Left lung (tissue), 10 donors: ENCODE measurements around the gene ARMH3. TPM values are rescaled to one million over a fixed set of nuclear protein-coding genes. Genes with fewer than 3 reads are reported as not detected.
A peak's percentile ranks its signal among the peaks of the same experiment; 100 is the strongest.

Experiments
- ATAC-seq: fragments of 200-7000 bp; cut with Tn5 transposase; one replicate; pipeline ENCODE4 v1.9.1; 2020; ENCODE audit warnings: moderate library complexity
- DNase-seq, 4 donors: peaks; one replicate each; pipeline ENCODE4 v3.0.0-alpha.2; 2013 to 2020
- H3K27ac ChIP-seq, 2 donors: fragments of 200-600 bp; sonication (generic) in 1 of 2; one replicate each; pipeline versions ENCODE4 v1.5.0 to v1.8.0; 2020 to 2021
- H3K27me3 ChIP-seq, 2 donors: fragments of 200-600 bp; sonication (generic) in 1 of 2; one replicate each; pipeline versions ENCODE4 v1.5.0 to v1.8.0; 2020 to 2021
- H3K36me3 ChIP-seq, 2 donors: fragments of 200-600 bp; sonication (generic) in 1 of 2; one replicate each; pipeline versions ENCODE4 v1.5.0 to v1.8.0; 2020 to 2021
- H3K4me1 ChIP-seq, 2 donors: fragments of 200-600 bp; one replicate each; pipeline ENCODE4 v1.8.0; 2021
- H3K4me3 ChIP-seq, 2 donors: fragments of 200-600 bp; sonication (generic) in 1 of 2; one replicate each; pipeline versions ENCODE4 v1.5.0 to v1.8.0; 2020 to 2021; ENCODE audit warnings: mild to moderate bottlenecking in 1 of 2
- H3K9me3 ChIP-seq, 2 donors: fragments of 200-600 bp; sonication (generic) in 1 of 2; one replicate each; pipeline versions ENCODE4 v1.5.0 to v1.8.0; 2020 to 2021
- CTCF ChIP-seq, 2 donors: fragments of 200-600 bp; sonication (generic) in 1 of 2; IDR thresholded peaks; one replicate each; pipeline versions ENCODE4 v1.5.0 to v1.8.0; 2021; ENCODE audit warnings: antibody characterized with exemption in 2 of 2
- intact Hi-C, 2 donors: fragments of 100-400 bp; cut with DNase I; formaldehyde crosslinking; loops; one replicate each; pipeline versions ENCODE4 v1.11.2 to v1.14.2; 2022
- polyA plus RNA-seq, 6 donors: library from polyadenylated mRNA; unstranded; fragments of 120-200 nt; gene quantifications; one replicate each; pipeline ENCODE4 v1.2.1, GENCODE V29; 2013; ENCODE audit not compliant: insufficient read length in 6 of 6
- total RNA-seq, 2 donors: library from RNA; stranded (reverse); fragmentation: NEBNext Ultra II Directional; extraction: Animal tissue kit (Norgen Biotek cat#: 25700); gene quantifications; one replicate each; pipeline ENCODE4 v1.2.1, GENCODE V29; 2021
- donor health status: DM: no; HTN: yes; CAD: no.
- donor health status: DM: no; HTN: no; CAD: no.

Gene ARMH3
- total and polyA plus RNA-seq, 8 donors, result 19.4 to 26.2 (median 23.4) TPM

- H3K27ac ChIP-seq, result no peak overlapping the region
- H3K9me3 ChIP-seq, result no peaks in the 10 kb centered on the region
- no peak overlapping the region for H3K4me3 ChIP-seq
- TF ChIP-seq CTCF (IDR thresholded peaks at IDR 0.05), result no peak
- peaks cover 0 to 29% of the 10 kb centered on the region in 2 donors for H3K36me3 ChIP-seq
- intact Hi-C loops, result loop anchor here in 1 of 2 donors (10.0 kb wide), 1 partner anchor 169 kb away; no protein-coding TSS in a partner anchor
- ATAC-seq, result no peak
- no peak for DNase-seq
- peaks cover 0 to 6% of the 10 kb centered on the region in 2 donors for H3K27me3 ChIP-seq
- H3K4me1 ChIP-seq, result peaks cover 2 to 39% of the 10 kb centered on the region in 2 donors
Observed at GRCh38 chr10:101845893-101846292, 210.1 kb downstream of the ARMH3 start.

- H3K36me3 ChIP-seq, result peaks cover 0 to 28% of the 10 kb centered on the region in 2 donors
- peak within 1 kb of the TSS in 1 of 2 donors; percentile 31 for H3K4me3 ChIP-seq
- peaks cover 0 to 6% of the 10 kb centered on the region in 2 donors for H3K27me3 ChIP-seq
- H3K27ac ChIP-seq, result no peak within 1 kb of the TSS
- no peaks in the 10 kb centered on the region for H3K9me3 ChIP-seq
- no peak for ATAC-seq
- DNase-seq, result peak in 1 of 4 donors; percentile 87
- peaks cover 7 to 44% of the 10 kb centered on the region in 2 donors for H3K4me1 ChIP-seq
- TF ChIP-seq CTCF (IDR thresholded peaks at IDR 0.05), result peak; percentile 38 to 65
- intact Hi-C loops, result loop anchor here in 1 of 2 donors (10.0 kb wide), 1 partner anchor 171 kb away; no protein-coding TSS in a partner anchor
Observed at GRCh38 chr10:101843032-101844021, 212.6 kb downstream of the ARMH3 start, which contains the start of gene KCNIP2. Gene KCNIP2 (minus strand): TSS chr10:101843800. CDS start chr10:101843568, 232 bp downstream.

GRCh38 chr10:101841826-101842225, 214.1 kb downstream of the ARMH3 start:
- DNase-seq, result no peak
- Histone ChIP-seq H3K36me3 (peaks cover 0 to 15% of the 10 kb centered on the region in 2 donors), H3K27ac (no peak overlapping the region), H3K9me3 (no peaks in the 10 kb centered on the region), H3K27me3 (peaks cover 0 to 6% of the 10 kb centered on the region in 2 donors), H3K4me3 (no peak overlapping the region), H3K4me1 (peaks cover 7 to 36% of the 10 kb centered on the region in 2 donors)
- TF ChIP-seq CTCF (IDR thresholded peaks at IDR 0.05), result no peak
- intact Hi-C loops, result loop anchor here in 1 of 2 donors (10.0 kb wide), 1 partner anchor 173 kb away; no protein-coding TSS in a partner anchor
- ATAC-seq, result no peak

- intact Hi-C loops, result loop anchor here in 1 of 2 donors (10.0 kb wide), 1 partner anchor 174 kb away; no protein-coding TSS in a partner anchor
- H3K27me3 ChIP-seq, result peaks cover 0 to 6% of the 10 kb centered on the region in 2 donors
- peak; percentile 84 to 94 for TF ChIP-seq CTCF (IDR thresholded peaks at IDR 0.05)
- H3K27ac ChIP-seq, result no peak overlapping the region
- peaks cover 7 to 40% of the 10 kb centered on the region in 2 donors for H3K4me1 ChIP-seq
- H3K36me3 ChIP-seq, result peaks cover 0 to 6% of the 10 kb centered on the region in 2 donors
- DNase-seq (peak; percentile 81 to 97 (median 86)), ATAC-seq (peak; percentile 94)
- H3K4me3 ChIP-seq, result peak overlapping the region in 1 of 2 donors; percentile 38
- H3K9me3 ChIP-seq, result no peaks in the 10 kb centered on the region
Observed at GRCh38 chr10:101840741-101841453, 215.1 kb downstream of the ARMH3 start.
